ENCODE data around the gene CTDP1.

The CTDP1 gene

GRCh38 chr18:79786304-79786703, 106.7 kb downstream of the CTDP1 start:
- DNase-seq = no peak

GRCh38 chr18:79786786-79787526, 107.4 kb downstream of the CTDP1 start:
- no peak for DNase-seq

GRCh38 chr18:79787527-79787864, 107.9 kb downstream of the CTDP1 start:
- no peak for DNase-seq

GRCh38 chr18:79787865-79788733, 108.5 kb downstream of the CTDP1 start:
- no peak for DNase-seq

GRCh38 chr18:79788734-79789085, 109.1 kb downstream of the CTDP1 start:
- no peak for DNase-seq

- DNase-seq = no peak
Measured at GRCh38 chr18:79789091-79789891, 109.7 kb downstream of the CTDP1 start.

GRCh38 chr18:79789901-79790890, 110.6 kb downstream of the CTDP1 start:
- no peak for DNase-seq

- no peak for DNase-seq
Measured at GRCh38 chr18:79790996-79791972, 111.7 kb downstream of the CTDP1 start.

- no peak for DNase-seq
Measured at GRCh38 chr18:79792096-79792987, 112.7 kb downstream of the CTDP1 start.

- DNase-seq = no peak
Measured at GRCh38 chr18:79792988-79793355, 113.4 kb downstream of the CTDP1 start.

GRCh38 chr18:79794846-79795245, 115.2 kb downstream of the CTDP1 start:
- no peak for DNase-seq

- DNase-seq = no peak
Measured at GRCh38 chr18:79795446-79795845, 115.8 kb downstream of the CTDP1 start.

GRCh38 chr18:79796016-79796415, 116.4 kb downstream of the CTDP1 start:
- no peak for DNase-seq

GRCh38 chr18:79796531-79797405, 117.2 kb downstream of the CTDP1 start:
- DNase-seq = no peak

- DNase-seq = peak in 1 of 2 donors; percentile 57
Measured at GRCh38 chr18:79797518-79798345, 118.1 kb downstream of the CTDP1 start, which contains the start of gene KCNG2. Gene KCNG2, plus strand, starts transcription at chr18:79797938. Its CDS starts 65,730 bp downstream, at chr18:79863668.

- no peak for DNase-seq
Measured at GRCh38 chr18:79798346-79798998, 118.9 kb downstream of the CTDP1 start.

GRCh38 chr18:79798999-79799370, 119.4 kb downstream of the CTDP1 start:
- DNase-seq = no peak
